IPS-20b (cell line): Measurements from ENCODE around the gene E2F7.
A peak's percentile ranks its signal among the peaks of the same experiment; 100 is the strongest.
"Not testable (repeated sequence)": the region's sequence is repeated elsewhere in the genome, so short reads cannot be mapped to it uniquely, and the experiment has no call there.

Experiments
- H3K27ac ChIP-seq: one replicate; pipeline ENCODE4 v1.5.1; 2013; ENCODE audit warnings: low read length
- H3K27me3 ChIP-seq: 2 replicates; pipeline ENCODE4 v1.6.1; 2013; ENCODE audit warnings: mild to moderate bottlenecking, low read length, inconsistent platforms; ENCODE audit not compliant: insufficient read depth
- H3K36me3 ChIP-seq: 2 replicates; pipeline ENCODE4 v1.6.1; 2013; ENCODE audit warnings: low read depth, mild to moderate bottlenecking, inconsistent platforms, low read length, moderate library complexity; ENCODE audit not compliant: insufficient read depth
- H3K4me1 ChIP-seq: 2 replicates; pipeline ENCODE4 v1.6.1; 2013; ENCODE audit warnings: mild to moderate bottlenecking, control low read depth, inconsistent platforms, low read length, moderate library complexity; ENCODE audit not compliant: insufficient read depth
- H3K4me3 ChIP-seq: 2 replicates; pipeline ENCODE4 v1.5.1; 2013; ENCODE audit warnings: mild to moderate bottlenecking, low read length, inconsistent platforms
- H3K9ac ChIP-seq: 2 replicates; pipeline ENCODE4 v1.6.1; 2013; ENCODE audit warnings: low read depth, mild to moderate bottlenecking, inconsistent platforms, low read length, moderate library complexity
- H3K9me3 ChIP-seq: 2 replicates; pipeline ENCODE4 v1.6.1; 2013; ENCODE audit warnings: mild to moderate bottlenecking, low read depth, low read length, inconsistent platforms; ENCODE audit not compliant: insufficient read depth

Gene E2F7

GRCh38 chr12:77065361-77066204 is at the start of gene E2F7:
Gene E2F7, minus strand, starts transcription at chr12:77065569. Its CDS starts 934 bp downstream, at chr12:77064635.
- no peaks in the 10 kb centered on the region for H3K9me3 ChIP-seq
- H3K4me1 ChIP-seq, result peaks cover 10% of the 10 kb centered on the region
- H3K27ac ChIP-seq, result peak within 1 kb of the TSS; percentile 88

GRCh38 chr12:77113971-77114370 is 48.6 kb upstream of the E2F7 start:
- H3K36me3 ChIP-seq, result no peaks in the 10 kb centered on the region
- no peak overlapping the region for H3K9ac ChIP-seq
- H3K27ac ChIP-seq, result no peak overlapping the region
- no peak overlapping the region for H3K4me3 ChIP-seq
- H3K27me3 ChIP-seq, result no peaks in the 10 kb centered on the region
- peaks cover 4% of the 10 kb centered on the region; the same call in 1 of the 2 replicates for H3K4me1 ChIP-seq
- H3K9me3 ChIP-seq, result peaks cover 5% of the 10 kb centered on the region; the same call in 1 of the 2 replicates

More at GRCh38 chr12:77065361-77066204, at the start of gene E2F7:
- H3K27me3 ChIP-seq, result no peaks in the 10 kb centered on the region
- H3K4me3 ChIP-seq, result peak within 1 kb of the TSS; percentile 97
- peaks cover 35% of the 10 kb centered on the region for H3K36me3 ChIP-seq
- H3K9ac ChIP-seq, result peak within 1 kb of the TSS; percentile 93

- H3K9me3 ChIP-seq, result peaks cover 5% of the 10 kb centered on the region; the same call in 1 of the 2 replicates
- H3K9ac ChIP-seq, result no peak overlapping the region
- no peak overlapping the region for H3K4me3 ChIP-seq
- no peaks in the 10 kb centered on the region for H3K36me3 ChIP-seq
- no peaks in the 10 kb centered on the region for H3K27me3 ChIP-seq
- H3K4me1 ChIP-seq, result no peaks in the 10 kb centered on the region
- no peak overlapping the region for H3K27ac ChIP-seq
Observed at GRCh38 chr12:77108707-77109106, 43.3 kb upstream of the E2F7 start.

- Histone ChIP-seq H3K27ac (no peak overlapping the region), H3K9me3 (peaks cover 5% of the 10 kb centered on the region; the same call in 1 of the 2 replicates), H3K27me3 (no peaks in the 10 kb centered on the region), H3K4me3 (no peak overlapping the region), H3K36me3 (no peaks in the 10 kb centered on the region), H3K9ac (no peak overlapping the region), H3K4me1 (no peaks in the 10 kb centered on the region)
Observed at GRCh38 chr12:77107121-77107520, 41.8 kb upstream of the E2F7 start.

- Histone ChIP-seq H3K4me1 (no peaks in the 10 kb centered on the region), H3K9ac (no peak overlapping the region), H3K36me3 (no peaks in the 10 kb centered on the region), H3K4me3 (no peak overlapping the region), H3K27me3 (no peaks in the 10 kb centered on the region), H3K9me3 (no peaks in the 10 kb centered on the region), H3K27ac (no peak overlapping the region)
Observed at GRCh38 chr12:77104792-77105191, 39.4 kb upstream of the E2F7 start.

GRCh38 chr12:77104286-77104685 is 38.9 kb upstream of the E2F7 start:
- H3K27me3 ChIP-seq, result no peaks in the 10 kb centered on the region
- H3K9ac ChIP-seq, result no peak overlapping the region
- no peaks in the 10 kb centered on the region for H3K36me3 ChIP-seq
- H3K27ac ChIP-seq, result no peak overlapping the region
- no peak overlapping the region for H3K4me3 ChIP-seq
- H3K4me1 ChIP-seq, result no peaks in the 10 kb centered on the region
- no peaks in the 10 kb centered on the region for H3K9me3 ChIP-seq

- Histone ChIP-seq H3K4me3 (no peak overlapping the region), H3K4me1 (no peaks in the 10 kb centered on the region), H3K9ac (no peak overlapping the region), H3K9me3 (no peaks in the 10 kb centered on the region), H3K27ac (no peak overlapping the region), H3K27me3 (no peaks in the 10 kb centered on the region), H3K36me3 (no peaks in the 10 kb centered on the region)
Observed at GRCh38 chr12:77102691-77103090, 37.3 kb upstream of the E2F7 start.

- no peaks in the 10 kb centered on the region for H3K27me3 ChIP-seq
- H3K9me3 ChIP-seq, result no peaks in the 10 kb centered on the region
- H3K4me3 ChIP-seq, result no peak overlapping the region
- no peak overlapping the region for H3K27ac ChIP-seq
- no peaks in the 10 kb centered on the region for H3K4me1 ChIP-seq
- H3K36me3 ChIP-seq, result no peaks in the 10 kb centered on the region
- no peak overlapping the region for H3K9ac ChIP-seq
Observed at GRCh38 chr12:77102123-77102522, 36.8 kb upstream of the E2F7 start.

GRCh38 chr12:77099799-77100198 is 34.4 kb upstream of the E2F7 start:
- Histone ChIP-seq H3K27me3 (no peaks in the 10 kb centered on the region), H3K4me1 (no peaks in the 10 kb centered on the region), H3K36me3 (no peaks in the 10 kb centered on the region), H3K27ac (no peak overlapping the region), H3K4me3 (no peak overlapping the region), H3K9me3 (no peaks in the 10 kb centered on the region), H3K9ac (no peak overlapping the region)

- Histone ChIP-seq H3K27me3 (no peaks in the 10 kb centered on the region), H3K36me3 (no peaks in the 10 kb centered on the region), H3K4me1 (no peaks in the 10 kb centered on the region), H3K9ac (no peak overlapping the region), H3K27ac (no peak overlapping the region), H3K9me3 (no peaks in the 10 kb centered on the region), H3K4me3 (no peak overlapping the region)
Observed at GRCh38 chr12:77097846-77098245, 32.5 kb upstream of the E2F7 start.

GRCh38 chr12:77092227-77092626 is 26.9 kb upstream of the E2F7 start:
- H3K9me3 ChIP-seq, H3K9ac ChIP-seq, H3K27me3 ChIP-seq, H3K4me3 ChIP-seq, H3K4me1 ChIP-seq, H3K36me3 ChIP-seq, H3K27ac ChIP-seq: not testable (repeated sequence)

GRCh38 chr12:77089686-77090220 is 24.4 kb upstream of the E2F7 start:
- Histone ChIP-seq H3K9me3 (no peaks in the 10 kb centered on the region), H3K36me3 (no peaks in the 10 kb centered on the region), H3K4me3 (no peak overlapping the region), H3K27ac (no peak overlapping the region), H3K4me1 (no peaks in the 10 kb centered on the region), H3K27me3 (no peaks in the 10 kb centered on the region), H3K9ac (no peak overlapping the region)
